Nucleus accumbens (tissue), 56 donors: Measurements from ENCODE around the gene RPL18.
"Not testable (repeated sequence)": the region's sequence is repeated elsewhere in the genome, so short reads cannot be mapped to it uniquely, and the experiment has no call there.

Source experiments
- DNase-seq, 56 donors: peaks; one replicate each; lab custom pipeline; 2025; lab: John Stamatoyannopoulos, UW

The RPL18 gene

GRCh38 chr19:48644839-48645619 is 26.1 kb upstream of the RPL18 start:
- peak in 55 of 56 donors; percentile 26 to 90 (median 72) for DNase-seq

GRCh38 chr19:48644355-48644754 is 25.4 kb upstream of the RPL18 start:
- peak in 3 of 56 donors; percentile 22 to 52 (median 43) for DNase-seq

DNA sequence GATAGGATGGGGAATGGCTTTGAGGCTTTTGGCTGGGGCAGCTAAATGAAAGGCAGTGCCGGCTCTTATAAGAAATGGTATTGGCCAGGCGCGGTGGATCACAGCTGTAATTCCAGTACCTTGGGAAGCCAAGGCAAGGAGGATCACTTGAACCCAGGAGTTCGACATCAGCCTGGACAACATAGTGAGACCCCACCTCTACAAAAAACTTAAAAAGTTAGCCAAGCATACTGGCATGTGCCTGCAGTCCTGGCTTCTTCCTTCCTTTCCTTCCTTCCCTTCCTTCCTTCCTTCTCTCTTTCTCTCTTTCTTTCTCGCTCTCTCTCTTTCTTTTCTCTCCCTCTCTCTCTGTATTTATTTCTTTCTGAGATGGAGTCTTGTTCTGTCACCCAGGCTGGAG is 23.9 kb upstream of the RPL18 start:
- no peak for DNase-seq

DNA sequence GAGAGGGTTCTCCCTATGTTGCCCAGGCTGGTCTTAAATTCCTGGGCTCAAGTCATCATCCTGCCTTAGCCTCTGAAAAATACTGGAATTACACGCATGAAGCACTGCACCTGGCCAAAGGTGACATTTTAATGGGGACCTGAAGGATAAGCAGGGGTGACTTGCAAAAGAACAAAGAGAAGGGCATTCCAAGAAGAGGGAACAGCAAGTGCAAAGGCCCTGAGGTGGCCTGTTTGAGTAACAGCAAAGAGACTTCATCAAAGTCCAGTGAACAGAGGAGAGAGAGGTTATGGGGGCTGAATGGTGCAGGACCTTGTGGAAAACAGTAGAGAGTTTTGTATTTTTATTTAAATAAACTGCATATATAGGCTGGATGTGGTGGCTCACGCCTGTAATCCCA is 22.9 kb upstream of the RPL18 start:
- no peak for DNase-seq

DNA sequence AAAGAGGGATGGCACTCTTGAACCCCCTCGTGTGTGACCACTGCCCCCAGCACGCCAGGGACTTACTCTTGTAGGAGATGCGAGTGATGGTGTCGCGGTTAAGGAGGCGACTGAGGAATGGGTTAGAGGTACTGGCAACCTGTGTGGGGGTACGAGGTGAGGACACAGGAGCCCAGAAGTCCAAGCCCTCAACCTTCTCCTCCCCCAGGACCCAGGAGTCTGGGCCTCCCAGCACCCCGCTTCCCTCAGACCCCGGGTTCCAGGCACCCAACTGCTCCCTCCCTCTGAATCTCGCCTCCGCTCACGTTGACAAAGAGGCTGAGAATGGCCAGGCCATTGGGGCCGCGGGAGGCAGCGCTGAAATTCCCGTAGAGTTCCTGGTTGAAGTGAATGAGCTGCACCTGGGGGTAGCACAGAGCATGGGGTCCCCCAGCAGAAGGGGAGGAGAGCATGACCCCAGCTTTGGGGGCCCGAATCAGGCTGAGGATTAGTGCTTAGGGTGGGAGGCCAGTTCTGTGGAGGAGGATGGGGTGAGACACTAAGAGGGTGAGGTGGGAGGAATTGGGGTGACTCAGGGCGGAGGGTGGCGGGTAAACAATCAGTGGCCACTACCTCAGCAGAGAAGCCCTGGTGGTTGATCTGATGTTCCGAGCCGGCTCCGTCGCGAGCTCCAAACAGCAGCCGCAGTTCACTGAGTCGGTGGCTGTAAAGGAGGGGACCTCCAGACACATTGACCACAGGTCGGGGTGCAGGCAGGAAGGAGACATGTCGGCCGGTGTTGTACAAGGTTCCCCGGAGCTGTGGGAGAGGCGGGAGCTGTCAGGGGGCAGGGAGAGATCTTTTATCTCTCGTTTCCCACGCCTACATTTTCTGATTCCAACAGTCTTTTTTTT is 20.8 kb upstream of the RPL18 start:
- no peak for DNase-seq

- peak in 4 of 56 donors; percentile 20 to 39 (median 32) for DNase-seq
Observed at GRCh38 chr19:48638831-48639381, 19.9 kb upstream of the RPL18 start.

GRCh38 chr19:48637948-48638830 is 19.2 kb upstream of the RPL18 start:
- DNase-seq, result peak; percentile 46 to 96 (median 85)

DNA sequence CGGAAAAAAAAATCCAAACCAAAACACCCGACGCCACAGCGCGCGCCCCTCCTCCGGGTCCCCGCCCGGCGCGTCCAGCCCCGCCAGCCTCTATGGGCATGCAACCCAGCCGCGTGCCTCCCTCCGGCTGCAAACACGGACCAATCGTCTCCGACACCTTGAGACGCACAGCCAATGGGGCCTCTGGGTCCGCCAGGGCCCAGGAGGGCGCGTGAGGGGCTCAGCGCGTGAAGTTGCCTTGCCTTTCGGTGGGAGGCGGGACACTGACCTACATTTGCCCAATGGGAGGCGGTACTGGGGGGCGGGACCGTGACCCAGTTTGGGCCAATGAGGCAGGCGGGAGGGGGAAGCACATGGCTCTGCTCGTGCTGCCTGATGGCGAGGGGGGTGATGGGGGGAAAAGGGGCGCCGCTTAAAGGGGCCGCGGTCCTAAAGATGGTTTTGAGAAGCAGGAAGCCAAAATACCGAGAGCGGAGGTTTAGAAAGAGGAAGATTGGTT is 18.5 kb upstream of the RPL18 start:
- DNase-seq, result peak; percentile 91 to 100 (median 99)

DNA sequence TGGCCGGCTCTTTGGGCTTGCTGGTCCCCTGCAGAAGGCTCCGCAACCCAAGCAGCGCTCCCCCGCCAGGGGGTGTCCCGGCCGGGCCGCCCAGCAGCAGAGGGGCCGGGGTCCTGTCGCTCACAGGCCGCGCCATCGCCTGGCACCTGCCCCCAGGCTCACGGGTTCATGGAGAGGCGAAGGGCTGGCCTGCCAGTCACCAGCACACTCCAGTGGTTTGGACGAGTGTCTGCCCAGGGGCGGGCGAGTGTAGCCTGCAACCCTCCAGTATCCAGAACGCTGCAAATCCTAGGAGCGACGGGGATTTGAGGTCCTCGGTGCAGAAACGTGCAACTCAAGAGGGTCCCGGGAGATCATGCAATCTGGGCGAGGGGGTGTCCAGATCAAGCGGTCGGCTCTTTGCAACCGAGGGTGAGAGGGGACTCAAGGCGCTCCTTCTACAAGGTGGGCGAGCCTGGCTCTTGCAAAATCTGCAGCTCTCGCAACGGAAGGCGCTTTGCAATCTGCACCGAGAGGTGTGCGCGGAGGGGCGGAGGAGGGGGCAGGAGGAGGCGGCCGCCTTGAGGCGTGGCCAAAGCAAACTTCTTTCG is 18.0 kb upstream of the RPL18 start, which contains the start of gene DBP:
DBP (minus strand) TSS at position 521 of the 590 bp plus-strand sequence; CDS start at position 136, 385 bp downstream.
- DNase-seq, result peak in 21 of 56 donors; percentile 45 to 80 (median 67)

DNA sequence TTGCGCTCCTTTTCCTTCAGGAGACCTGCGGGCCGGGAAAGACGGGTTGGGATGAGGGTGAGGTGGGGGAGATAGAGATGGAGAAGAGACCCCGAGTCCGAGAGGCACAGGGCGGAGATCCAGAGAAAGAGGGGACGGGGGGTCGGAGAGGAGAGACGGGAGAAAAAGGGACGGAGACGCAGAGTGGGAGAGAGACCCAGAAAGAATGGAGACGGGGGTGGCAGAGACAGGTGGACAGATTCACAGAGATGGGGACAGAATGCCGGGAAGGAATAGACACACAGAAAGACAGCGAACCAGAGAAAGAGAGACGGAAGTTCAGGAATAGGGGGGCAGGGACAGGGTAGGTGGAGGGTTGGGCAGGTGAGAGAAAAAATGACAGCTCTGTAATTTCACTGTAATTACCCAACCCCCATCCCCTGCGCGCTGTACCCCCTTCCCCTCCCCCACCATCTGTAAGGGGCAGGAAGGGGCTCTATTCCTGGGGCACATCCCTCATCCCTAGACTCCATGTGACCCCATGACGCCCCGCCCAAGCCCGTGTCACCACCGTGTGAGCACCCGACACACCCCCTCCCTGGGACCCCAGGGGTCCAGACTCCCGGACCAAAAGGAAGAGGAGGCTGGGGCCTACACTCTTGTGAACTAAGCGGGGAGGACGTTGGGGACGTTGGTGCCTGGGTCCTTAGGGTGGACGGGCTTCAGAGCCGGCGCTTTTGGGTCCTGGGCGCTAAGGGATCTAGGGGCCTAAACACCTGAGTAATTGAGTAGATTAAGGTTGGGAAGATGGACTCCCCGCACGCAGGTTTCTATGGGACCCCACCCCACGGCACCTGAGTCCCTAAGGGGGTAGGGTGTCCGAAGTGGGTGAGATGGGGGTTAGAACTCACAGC is 17.2 kb upstream of the RPL18 start:
- peak in 37 of 56 donors; percentile 17 to 70 (median 47) for DNase-seq

DNA sequence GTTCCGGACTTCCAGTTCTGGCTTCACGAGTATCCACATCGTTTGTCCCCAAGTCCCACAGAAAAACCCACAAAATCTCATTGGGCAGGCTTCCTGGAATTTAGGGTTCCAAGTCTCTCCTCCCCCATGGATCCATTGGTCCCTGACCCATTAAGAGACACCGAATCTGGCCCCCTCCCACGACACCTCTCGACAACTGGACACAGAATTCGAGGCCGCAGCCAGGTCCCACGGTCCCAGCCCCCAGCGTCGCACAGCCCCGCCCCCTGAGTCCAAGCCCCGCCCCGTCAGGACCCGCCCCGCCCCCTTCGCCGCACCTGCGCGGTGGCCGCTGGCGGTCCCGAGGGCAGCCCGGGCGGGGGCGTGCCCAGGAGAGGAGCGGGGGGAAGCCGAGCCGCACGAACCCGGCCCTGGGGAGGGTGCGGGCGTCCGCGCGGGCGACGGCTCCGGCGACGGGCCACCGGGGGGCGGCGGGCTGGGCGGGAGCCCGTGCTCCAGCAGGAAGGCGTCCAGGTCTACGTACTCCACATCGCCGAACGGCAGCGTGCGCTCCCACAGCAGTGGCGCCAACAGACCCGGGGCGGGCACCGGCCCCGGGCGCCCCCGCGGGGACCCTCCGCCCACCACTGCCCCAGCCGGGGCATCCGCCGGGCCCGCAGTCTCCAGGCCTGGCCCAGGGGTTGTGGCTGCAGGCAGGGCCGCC is 16.4 kb upstream of the RPL18 start:
- peak in 47 of 56 donors; percentile 9 to 81 (median 49) for DNase-seq

GRCh38 chr19:48634424-48635262 is 15.7 kb upstream of the RPL18 start:
- DNase-seq, result peak; percentile 54 to 97 (median 89)

DNA sequence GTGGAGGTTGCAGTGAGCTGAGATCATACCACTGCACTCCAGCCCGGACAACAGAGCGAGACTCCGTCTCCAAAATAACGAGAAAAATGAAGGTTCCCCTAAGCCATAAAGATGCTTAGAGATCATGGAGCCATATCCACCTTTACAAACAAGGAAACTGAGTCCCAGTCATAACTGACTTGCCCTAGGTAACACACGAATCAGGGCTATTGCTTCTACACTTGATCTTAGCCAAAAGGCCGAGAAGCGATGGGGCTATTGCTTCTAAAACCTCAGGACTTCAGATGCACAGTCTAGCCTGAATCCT is 15.0 kb upstream of the RPL18 start:
- no peak for DNase-seq

GRCh38 chr19:48633148-48634035 is 14.4 kb upstream of the RPL18 start:
- no peak for DNase-seq

DNA sequence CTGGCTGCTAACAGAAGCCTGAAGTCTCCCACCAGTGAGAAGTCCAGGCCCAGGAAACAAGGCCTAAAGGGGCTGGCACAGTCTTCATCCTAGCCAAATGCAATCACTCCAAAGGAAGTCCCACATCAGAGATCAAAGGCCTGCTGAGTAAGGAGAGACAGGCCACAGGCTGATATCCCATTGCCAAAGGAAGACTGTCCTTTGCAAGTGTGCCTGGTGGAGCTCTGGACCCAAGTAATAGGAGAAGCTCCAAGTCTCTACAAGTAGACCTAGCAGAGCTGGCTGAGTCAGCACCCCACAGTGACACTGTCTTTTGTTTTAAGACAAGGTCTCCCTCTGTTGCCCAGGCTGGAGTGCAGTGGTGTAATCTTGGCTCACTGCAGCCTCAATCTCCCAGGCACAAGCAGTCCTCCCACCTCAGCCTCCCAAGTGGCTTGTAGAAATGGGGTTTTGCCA is 13.7 kb upstream of the RPL18 start:
- no peak for DNase-seq

DNA sequence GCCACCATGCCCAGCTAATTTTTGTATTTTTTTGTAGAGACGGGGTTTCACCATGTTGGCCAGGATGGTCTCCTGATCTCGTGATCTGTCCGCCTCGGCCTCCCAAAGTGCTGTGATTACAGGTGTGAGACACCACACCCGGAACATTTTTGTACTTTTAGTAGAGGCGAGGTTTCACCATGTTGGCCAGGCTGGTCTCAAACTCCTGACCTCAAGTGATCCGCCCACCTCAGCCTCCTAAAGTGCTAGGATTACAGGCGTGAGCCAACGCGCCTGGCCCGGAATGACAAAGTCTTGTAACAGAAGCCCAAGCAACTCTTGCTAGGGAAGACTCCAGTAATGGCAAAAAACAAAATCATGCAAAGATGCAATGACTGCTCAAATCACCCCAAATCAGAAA is 13.3 kb upstream of the RPL18 start:
- DNase-seq, result not testable (repeated sequence)
